A549 (cell line): ENCODE results near the gene VSIR.

Source experiments
- CHD4 ChIP-seq: fragments of 200-600 bp; sonication (generic); IDR thresholded peaks from 2 replicates; pipeline ENCODE4 v1.6.1; 2016; ENCODE audit warnings: antibody characterized with exemption, mild to moderate bottlenecking, borderline replicate concordance
- EHF ChIP-seq: fragments of 250-450 bp; sonication (Bioruptor Pico); IDR thresholded peaks from 2 replicates; pipeline ENCODE4 v1.5.0; 2020; ENCODE audit warnings: mild to moderate bottlenecking
- EP300 ChIP-seq, 2 experiments: fragments of >200 bp; sonication (Bioruptor Twin); formaldehyde crosslinking; IDR thresholded peaks; 2 replicates in 1 of 2; 3 replicates in 1 of 2; pipeline ENCODE4 v1.6.1; 2016 to 2017
- JUNB ChIP-seq: fragments of >200 bp; sonication (Bioruptor Twin); formaldehyde crosslinking; IDR thresholded peaks from 2 replicates; pipeline ENCODE4 v1.6.1; 2016
- NFE2L2 ChIP-seq: fragments of 150-350 bp; conservative IDR thresholded peaks from 2 replicates; pipeline ENCODE4 v1.6.1; 2014; ENCODE audit warnings: low read length
- NR3C1 ChIP-seq: fragments of >200 bp; sonication (Bioruptor Twin); formaldehyde crosslinking; IDR thresholded peaks from 3 replicates; pipeline ENCODE4 v1.6.1; 2017
- POLR2A ChIP-seq: IDR thresholded peaks from 2 replicates; pipeline ENCODE4 v1.6.1; 2012; ENCODE audit warnings: mild to moderate bottlenecking, low read length
- SMC3 ChIP-seq: fragments of >200 bp; sonication (Bioruptor Twin); formaldehyde crosslinking; IDR thresholded peaks from 3 replicates; pipeline ENCODE4 v1.6.1; 2018; ENCODE audit warnings: inconsistent platforms
- TP53 ChIP-seq: fragments of 250-450 bp; sonication (Bioruptor Pico); IDR thresholded peaks from 2 replicates; pipeline ENCODE4 v1.5.0; 2021; ENCODE audit warnings: mild to moderate bottlenecking, moderate library complexity
- TF ChIP-seq, protein P1 (sequence below): fragments of 450-650 bp; IDR thresholded peaks from 2 replicates; pipeline ENCODE4 v1.6.1; 2014; ENCODE audit warnings: antibody characterized with exemption
- TF ChIP-seq, protein P2 (sequence below): fragments of 250-450 bp; sonication (Bioruptor Pico); IDR thresholded peaks from 2 replicates; pipeline ENCODE4 v1.5.0; 2021; ENCODE audit warnings: mild to moderate bottlenecking, moderate library complexity, borderline replicate concordance
- TF ChIP-seq, protein P3 (sequence below): fragments of >200 bp; sonication (Bioruptor Twin); formaldehyde crosslinking; IDR thresholded peaks from 3 replicates; pipeline ENCODE4 v1.5.1; 2016
- TF ChIP-seq, protein P4 (sequence below): IDR thresholded peaks from 2 replicates; pipeline ENCODE4 v1.6.1; 2012
- TF ChIP-seq, protein P5 (sequence below): fragments of 200-600 bp; sonication (generic); IDR thresholded peaks from 2 replicates; pipeline ENCODE4 v1.6.1; 2016; ENCODE audit warnings: antibody characterized with exemption, mild to moderate bottlenecking, moderate library complexity

DNA sequence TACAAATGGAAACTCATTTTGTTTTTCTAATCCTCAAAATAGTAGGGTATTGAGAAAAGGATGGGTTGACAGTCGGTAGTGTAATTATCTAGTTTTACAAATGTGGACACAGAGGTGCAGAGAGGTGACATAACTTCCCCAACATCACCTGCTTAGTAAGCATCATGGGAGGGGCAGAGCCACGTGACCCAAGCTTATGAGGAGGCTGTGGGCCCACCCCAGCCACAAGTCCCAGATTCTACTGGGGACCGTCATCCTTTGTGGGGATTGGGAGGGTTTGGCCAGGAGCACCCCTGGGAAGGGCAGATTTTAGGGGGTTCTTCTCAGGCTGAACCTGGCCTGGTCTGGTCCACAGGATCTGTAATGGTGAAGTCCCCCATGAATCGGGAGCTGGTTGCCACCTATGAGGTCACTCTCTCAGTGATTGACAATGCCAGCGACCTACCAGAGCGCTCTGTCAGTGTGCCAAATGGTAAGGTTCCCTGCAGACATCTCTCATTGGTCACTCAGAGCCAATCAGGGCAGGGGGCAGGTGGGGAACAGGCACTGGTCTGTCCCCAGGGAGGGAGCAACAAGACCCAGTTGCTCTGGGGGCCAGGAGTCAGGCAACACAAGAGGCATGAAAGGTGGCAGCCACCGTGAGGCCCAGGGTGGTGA, 23.6 kb upstream of the VSIR start:
- TF ChIP-seq, protein P1, sequence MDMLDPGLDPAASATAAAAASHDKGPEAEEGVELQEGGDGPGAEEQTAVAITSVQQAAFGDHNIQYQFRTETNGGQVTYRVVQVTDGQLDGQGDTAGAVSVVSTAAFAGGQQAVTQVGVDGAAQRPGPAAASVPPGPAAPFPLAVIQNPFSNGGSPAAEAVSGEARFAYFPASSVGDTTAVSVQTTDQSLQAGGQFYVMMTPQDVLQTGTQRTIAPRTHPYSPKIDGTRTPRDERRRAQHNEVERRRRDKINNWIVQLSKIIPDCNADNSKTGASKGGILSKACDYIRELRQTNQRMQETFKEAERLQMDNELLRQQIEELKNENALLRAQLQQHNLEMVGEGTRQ: no peak
- TF ChIP-seq, protein P2, sequence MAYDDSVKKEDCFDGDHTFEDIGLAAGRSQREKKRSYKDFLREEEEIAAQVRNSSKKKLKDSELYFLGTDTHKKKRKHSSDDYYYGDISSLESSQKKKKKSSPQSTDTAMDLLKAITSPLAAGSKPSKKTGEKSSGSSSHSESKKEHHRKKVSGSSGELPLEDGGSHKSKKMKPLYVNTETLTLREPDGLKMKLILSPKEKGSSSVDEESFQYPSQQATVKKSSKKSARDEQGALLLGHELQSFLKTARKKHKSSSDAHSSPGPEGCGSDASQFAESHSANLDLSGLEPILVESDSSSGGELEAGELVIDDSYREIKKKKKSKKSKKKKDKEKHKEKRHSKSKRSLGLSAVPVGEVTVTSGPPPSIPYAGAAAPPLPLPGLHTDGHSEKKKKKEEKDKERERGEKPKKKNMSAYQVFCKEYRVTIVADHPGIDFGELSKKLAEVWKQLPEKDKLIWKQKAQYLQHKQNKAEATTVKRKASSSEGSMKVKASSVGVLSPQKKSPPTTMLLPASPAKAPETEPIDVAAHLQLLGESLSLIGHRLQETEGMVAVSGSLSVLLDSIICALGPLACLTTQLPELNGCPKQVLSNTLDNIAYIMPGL: no peak
- TF ChIP-seq CHD4 (no peak), JUNB (no peak), EP300 (IDR thresholded peaks at IDR 0.05) (no peak), NFE2L2 (no peak), POLR2A (no peak), TP53 (CRISPR knock-in tag) (no peak), NR3C1 (no peak), SMC3 (no peak), EHF (CRISPR knock-in tag) (no peak)
- TF ChIP-seq, protein P3, sequence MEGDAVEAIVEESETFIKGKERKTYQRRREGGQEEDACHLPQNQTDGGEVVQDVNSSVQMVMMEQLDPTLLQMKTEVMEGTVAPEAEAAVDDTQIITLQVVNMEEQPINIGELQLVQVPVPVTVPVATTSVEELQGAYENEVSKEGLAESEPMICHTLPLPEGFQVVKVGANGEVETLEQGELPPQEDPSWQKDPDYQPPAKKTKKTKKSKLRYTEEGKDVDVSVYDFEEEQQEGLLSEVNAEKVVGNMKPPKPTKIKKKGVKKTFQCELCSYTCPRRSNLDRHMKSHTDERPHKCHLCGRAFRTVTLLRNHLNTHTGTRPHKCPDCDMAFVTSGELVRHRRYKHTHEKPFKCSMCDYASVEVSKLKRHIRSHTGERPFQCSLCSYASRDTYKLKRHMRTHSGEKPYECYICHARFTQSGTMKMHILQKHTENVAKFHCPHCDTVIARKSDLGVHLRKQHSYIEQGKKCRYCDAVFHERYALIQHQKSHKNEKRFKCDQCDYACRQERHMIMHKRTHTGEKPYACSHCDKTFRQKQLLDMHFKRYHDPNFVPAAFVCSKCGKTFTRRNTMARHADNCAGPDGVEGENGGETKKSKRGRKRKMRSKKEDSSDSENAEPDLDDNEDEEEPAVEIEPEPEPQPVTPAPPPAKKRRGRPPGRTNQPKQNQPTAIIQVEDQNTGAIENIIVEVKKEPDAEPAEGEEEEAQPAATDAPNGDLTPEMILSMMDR: no peak
- TF ChIP-seq, protein P4, sequence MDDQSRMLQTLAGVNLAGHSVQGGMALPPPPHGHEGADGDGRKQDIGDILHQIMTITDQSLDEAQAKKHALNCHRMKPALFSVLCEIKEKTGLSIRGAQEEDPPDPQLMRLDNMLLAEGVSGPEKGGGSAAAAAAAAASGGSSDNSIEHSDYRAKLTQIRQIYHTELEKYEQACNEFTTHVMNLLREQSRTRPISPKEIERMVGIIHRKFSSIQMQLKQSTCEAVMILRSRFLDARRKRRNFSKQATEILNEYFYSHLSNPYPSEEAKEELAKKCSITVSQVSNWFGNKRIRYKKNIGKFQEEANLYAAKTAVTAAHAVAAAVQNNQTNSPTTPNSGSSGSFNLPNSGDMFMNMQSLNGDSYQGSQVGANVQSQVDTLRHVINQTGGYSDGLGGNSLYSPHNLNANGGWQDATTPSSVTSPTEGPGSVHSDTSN: no peak
- TF ChIP-seq, protein P5, sequence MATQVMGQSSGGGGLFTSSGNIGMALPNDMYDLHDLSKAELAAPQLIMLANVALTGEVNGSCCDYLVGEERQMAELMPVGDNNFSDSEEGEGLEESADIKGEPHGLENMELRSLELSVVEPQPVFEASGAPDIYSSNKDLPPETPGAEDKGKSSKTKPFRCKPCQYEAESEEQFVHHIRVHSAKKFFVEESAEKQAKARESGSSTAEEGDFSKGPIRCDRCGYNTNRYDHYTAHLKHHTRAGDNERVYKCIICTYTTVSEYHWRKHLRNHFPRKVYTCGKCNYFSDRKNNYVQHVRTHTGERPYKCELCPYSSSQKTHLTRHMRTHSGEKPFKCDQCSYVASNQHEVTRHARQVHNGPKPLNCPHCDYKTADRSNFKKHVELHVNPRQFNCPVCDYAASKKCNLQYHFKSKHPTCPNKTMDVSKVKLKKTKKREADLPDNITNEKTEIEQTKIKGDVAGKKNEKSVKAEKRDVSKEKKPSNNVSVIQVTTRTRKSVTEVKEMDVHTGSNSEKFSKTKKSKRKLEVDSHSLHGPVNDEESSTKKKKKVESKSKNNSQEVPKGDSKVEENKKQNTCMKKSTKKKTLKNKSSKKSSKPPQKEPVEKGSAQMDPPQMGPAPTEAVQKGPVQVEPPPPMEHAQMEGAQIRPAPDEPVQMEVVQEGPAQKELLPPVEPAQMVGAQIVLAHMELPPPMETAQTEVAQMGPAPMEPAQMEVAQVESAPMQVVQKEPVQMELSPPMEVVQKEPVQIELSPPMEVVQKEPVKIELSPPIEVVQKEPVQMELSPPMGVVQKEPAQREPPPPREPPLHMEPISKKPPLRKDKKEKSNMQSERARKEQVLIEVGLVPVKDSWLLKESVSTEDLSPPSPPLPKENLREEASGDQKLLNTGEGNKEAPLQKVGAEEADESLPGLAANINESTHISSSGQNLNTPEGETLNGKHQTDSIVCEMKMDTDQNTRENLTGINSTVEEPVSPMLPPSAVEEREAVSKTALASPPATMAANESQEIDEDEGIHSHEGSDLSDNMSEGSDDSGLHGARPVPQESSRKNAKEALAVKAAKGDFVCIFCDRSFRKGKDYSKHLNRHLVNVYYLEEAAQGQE: no peak
